HG03025 (cell line): ENCODE results near the gene NHERF2.

Experiments used
- ATAC-seq: cut with Tn5 transposase; IDR thresholded peaks from one replicate; pipeline ENCODE4 v1.9.1; 2021; ENCODE audit warnings: mild to moderate bottlenecking, moderate library complexity; ENCODE audit not compliant: unreplicated experiment, low FRiP score

NHERF2 gene

GRCh38 chr16:2056077-2056476 is 29.4 kb downstream of the NHERF2 start:
- no peak for ATAC-seq

- ATAC-seq = no peak
Measured at GRCh38 chr16:2056681-2057407, 30.1 kb downstream of the NHERF2 start.

- ATAC-seq = no peak
Measured at GRCh38 chr16:2057438-2057837, 30.7 kb downstream of the NHERF2 start.

GRCh38 chr16:2058420-2058819 is 31.7 kb downstream of the NHERF2 start:
- no peak for ATAC-seq

- ATAC-seq = no peak
Measured at GRCh38 chr16:2058872-2059271, 32.2 kb downstream of the NHERF2 start.

- no peak for ATAC-seq
Measured at GRCh38 chr16:2060346-2060745, 33.6 kb downstream of the NHERF2 start.

- no peak for ATAC-seq
Measured at GRCh38 chr16:2061023-2061422, 34.3 kb downstream of the NHERF2 start.

GRCh38 chr16:2061526-2061925 is 34.8 kb downstream of the NHERF2 start:
- no peak for ATAC-seq

- no peak for ATAC-seq
Measured at GRCh38 chr16:2062801-2063200, 36.1 kb downstream of the NHERF2 start.

- ATAC-seq = no peak
Measured at GRCh38 chr16:2063861-2064260, 37.2 kb downstream of the NHERF2 start.

- no peak for ATAC-seq
Measured at GRCh38 chr16:2064368-2064945, 37.8 kb downstream of the NHERF2 start.

GRCh38 chr16:2066139-2066538 is 39.4 kb downstream of the NHERF2 start:
- ATAC-seq = no peak

GRCh38 chr16:2070576-2071453 is 44.1 kb downstream of the NHERF2 start:
- ATAC-seq = no peak

GRCh38 chr16:2071454-2072202 is 44.9 kb downstream of the NHERF2 start:
- no peak for ATAC-seq

GRCh38 chr16:2072926-2073325 is 46.2 kb downstream of the NHERF2 start:
- no peak for ATAC-seq

GRCh38 chr16:2074071-2074470 is 47.4 kb downstream of the NHERF2 start:
- no peak for ATAC-seq

GRCh38 chr16:2075631-2076030 is 48.9 kb downstream of the NHERF2 start:
- ATAC-seq = no peak

GRCh38 chr16:2076072-2076865 is 49.6 kb downstream of the NHERF2 start:
- no peak for ATAC-seq

- no peak for ATAC-seq
Measured at GRCh38 chr16:2077016-2077415, 50.3 kb downstream of the NHERF2 start.

GRCh38 chr16:2077696-2078095 is 51.0 kb downstream of the NHERF2 start:
- ATAC-seq = no peak
